HT-29 (cell line): ENCODE measurements around the gene LRIG1. TPM values are rescaled to one million over a fixed set of nuclear protein-coding genes. Genes with fewer than 3 reads are reported as not detected.

Experiments
- DNase-seq: peaks from one replicate; pipeline ENCODE4 v3.0.0-alpha.2; 2015; ENCODE audit warnings: low spot score
- total RNA-seq: library from RNA; depleted of rRNA; stranded (reverse); fragments of >200 nt; shearing (Covaris generic); gene quantifications from 2 replicates; pipeline ENCODE4 v1.2.3, GENCODE V29; 2014

Gene LRIG1
- total RNA-seq, 1 experiment from 2014 or later: 24.0 TPM

GRCh38 chr3:66386011-66386924 is 114.6 kb downstream of the LRIG1 start:
- no peak for DNase-seq

- DNase-seq: no peak
These were observed 115.8 kb downstream of the LRIG1 start for GRCh38 chr3:66385066-66385465.

GRCh38 chr3:66383998-66384745 is 116.7 kb downstream of the LRIG1 start:
- DNase-seq: no peak

- no peak for DNase-seq
These were observed 117.8 kb downstream of the LRIG1 start for GRCh38 chr3:66383023-66383422.

- no peak for DNase-seq
These were observed 118.7 kb downstream of the LRIG1 start for GRCh38 chr3:66382142-66382541.

- no peak for DNase-seq
These were observed 119.2 kb downstream of the LRIG1 start for GRCh38 chr3:66381626-66382025.

GRCh38 chr3:66380200-66380932 is 120.5 kb downstream of the LRIG1 start:
- DNase-seq: no peak

GRCh38 chr3:66379565-66379964 is 121.3 kb downstream of the LRIG1 start:
- DNase-seq: no peak

GRCh38 chr3:66378256-66378655 is 122.6 kb downstream of the LRIG1 start:
- peak; percentile 10 for DNase-seq

GRCh38 chr3:66377800-66378199 is 123.0 kb downstream of the LRIG1 start:
- no peak for DNase-seq

GRCh38 chr3:66376568-66376967 is 124.3 kb downstream of the LRIG1 start:
- DNase-seq: peak; percentile 60

GRCh38 chr3:66372681-66373350 is 128.0 kb downstream of the LRIG1 start:
- peak; percentile 12 for DNase-seq

- no peak for DNase-seq
These were observed 129.4 kb downstream of the LRIG1 start for GRCh38 chr3:66371432-66371831.

GRCh38 chr3:66370179-66370578 is 130.6 kb downstream of the LRIG1 start:
- no peak for DNase-seq

- DNase-seq: no peak
These were observed 132.8 kb downstream of the LRIG1 start for GRCh38 chr3:66367979-66368378.

- no peak for DNase-seq
These were observed 134.1 kb downstream of the LRIG1 start for GRCh38 chr3:66366747-66367146.

- DNase-seq: no peak
These were observed 135.7 kb downstream of the LRIG1 start for GRCh38 chr3:66365080-66365479.

- DNase-seq: no peak
These were observed 137.7 kb downstream of the LRIG1 start for GRCh38 chr3:66363148-66363547.

- no peak for DNase-seq
These were observed 138.3 kb downstream of the LRIG1 start for GRCh38 chr3:66362541-66362941.

- no peak for DNase-seq
These were observed 139.5 kb downstream of the LRIG1 start for GRCh38 chr3:66361356-66361755.

- no peak for DNase-seq
These were observed 144.8 kb downstream of the LRIG1 start for GRCh38 chr3:66355997-66356396.
